NCI-H69 (cell line): ENCODE results near the gene CPB1.
A peak's percentile ranks its signal among the peaks of the same experiment; 100 is the strongest.

Experiments used
- DNase-seq: peaks from one replicate; lab custom pipeline; 2025; lab: John Stamatoyannopoulos, UW

CPB1 gene

DNA sequence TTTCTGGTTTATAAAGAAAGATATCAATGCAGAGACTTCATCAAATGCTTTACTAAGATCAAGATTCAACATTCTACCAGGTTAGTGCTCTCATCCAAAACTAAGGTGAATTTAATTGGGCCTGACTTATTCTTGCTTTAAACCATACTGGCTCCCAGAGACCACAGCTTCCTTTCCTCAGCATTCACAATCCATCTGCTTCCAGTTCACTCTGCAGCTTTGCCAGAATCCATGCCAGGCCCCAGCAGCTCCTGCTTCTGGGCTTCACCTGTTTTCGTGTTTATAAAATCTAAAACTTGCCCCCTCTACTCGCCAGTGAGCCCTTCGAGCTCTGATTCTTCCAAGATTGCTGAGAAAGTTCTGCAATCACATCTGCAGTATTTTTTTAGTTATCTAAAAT, 2.3 kb downstream of the CPB1 start:
- no peak for DNase-seq

DNA sequence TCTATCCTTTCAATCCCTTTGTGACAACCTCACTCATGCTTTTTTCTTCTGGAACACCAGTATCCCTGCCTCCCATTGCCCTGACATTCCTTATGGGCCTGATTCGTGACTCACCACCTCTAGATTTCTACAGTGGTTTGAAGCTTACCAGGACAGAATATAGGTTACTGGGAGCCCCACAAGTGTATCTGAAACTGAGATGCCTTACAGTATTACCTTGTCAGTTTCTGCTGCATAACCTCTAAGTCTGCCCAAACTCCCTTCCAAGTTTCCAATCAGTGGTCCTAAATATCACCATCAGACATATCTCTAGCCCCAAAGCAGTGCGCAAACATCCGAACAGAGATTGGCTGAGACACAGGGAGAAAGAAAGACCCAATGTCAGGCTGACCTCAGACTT, 5.6 kb downstream of the CPB1 start:
- DNase-seq, result no peak

DNA sequence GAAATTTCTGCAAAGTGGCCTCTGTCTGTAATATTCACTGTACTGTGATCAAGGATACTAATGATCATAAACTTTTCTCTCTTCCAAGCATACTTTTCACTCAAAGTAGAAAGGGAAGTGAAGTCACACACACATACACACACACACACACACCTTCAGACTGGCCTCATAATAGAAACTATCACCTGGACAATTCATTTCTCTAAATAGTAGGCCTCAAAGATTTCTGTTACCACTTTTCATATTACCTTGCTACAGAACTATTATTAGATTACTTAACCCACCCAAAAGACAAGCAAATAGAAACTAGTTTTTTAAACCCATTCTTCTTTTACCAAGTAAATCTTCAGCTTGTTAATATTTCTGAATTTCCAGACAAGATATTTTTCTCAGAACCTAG, 12.2 kb downstream of the CPB1 start:
- DNase-seq, result no peak

DNA sequence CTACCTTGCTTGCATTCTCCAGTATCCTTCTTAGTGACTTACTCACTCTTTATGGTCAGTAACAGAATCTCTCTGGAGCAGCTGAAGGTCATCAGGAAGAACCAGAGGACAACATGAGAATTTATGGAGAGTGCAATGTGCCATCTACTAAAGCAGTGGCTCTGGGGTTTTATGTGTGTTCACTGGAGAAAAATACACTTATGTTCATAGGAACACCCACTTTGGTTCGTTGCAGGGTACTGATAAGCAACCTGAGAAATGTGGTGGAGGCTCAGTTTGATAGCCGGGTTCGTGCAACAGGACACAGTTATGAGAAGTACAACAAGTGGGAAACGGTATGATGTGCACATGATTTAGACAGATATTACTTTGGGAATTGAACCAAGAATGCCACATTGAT, 12.8 kb downstream of the CPB1 start:
- DNase-seq, result no peak

DNA sequence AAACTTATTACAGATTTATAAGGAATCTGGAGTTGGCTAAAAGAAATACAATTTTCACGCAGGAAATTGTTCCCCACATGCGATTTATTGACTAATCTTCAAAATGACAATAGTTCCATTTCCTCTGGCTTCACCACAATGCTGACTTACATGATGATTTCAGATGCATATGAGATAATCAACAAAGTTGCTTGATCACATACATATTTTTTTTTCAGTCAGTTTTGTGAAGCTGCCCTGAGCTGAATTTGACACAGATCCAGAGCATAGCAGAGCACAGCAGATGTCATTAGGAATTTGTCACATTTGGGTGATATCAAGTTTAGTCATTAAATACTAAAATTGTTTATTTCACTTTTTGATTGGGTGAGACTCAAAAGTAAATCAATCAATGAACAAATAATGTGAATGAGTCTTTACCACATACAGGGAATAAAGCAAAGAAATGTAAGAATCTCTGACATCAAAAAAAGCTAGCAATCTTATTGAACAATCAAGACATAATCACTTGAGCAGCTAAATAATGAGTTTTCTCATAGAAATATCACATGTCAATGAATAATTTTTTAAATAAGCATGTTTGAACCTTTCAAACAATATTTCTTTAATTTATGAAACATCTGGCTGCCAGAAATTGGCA, 18.3 kb downstream of the CPB1 start:
- DNase-seq, result no peak

DNA sequence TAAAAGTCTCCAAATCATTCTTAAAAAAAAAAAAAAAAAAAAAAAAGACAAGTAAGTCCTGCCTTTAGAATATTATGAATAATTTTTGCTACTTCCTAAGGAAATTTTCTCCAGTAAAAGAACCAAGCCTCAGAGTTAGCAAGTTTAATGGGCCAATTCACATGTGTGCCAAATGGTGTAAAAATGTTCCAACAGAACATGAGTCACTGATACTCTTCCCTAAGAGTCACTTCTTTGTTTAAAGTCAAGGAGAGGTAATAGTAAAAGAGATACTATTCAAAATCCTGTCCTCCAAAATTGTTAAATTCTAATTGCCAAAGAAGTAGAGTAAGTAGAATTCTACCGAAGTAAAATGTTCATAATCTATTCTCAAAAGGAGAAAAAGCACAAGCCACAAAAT, 19.7 kb downstream of the CPB1 start:
- DNase-seq, result no peak

DNA sequence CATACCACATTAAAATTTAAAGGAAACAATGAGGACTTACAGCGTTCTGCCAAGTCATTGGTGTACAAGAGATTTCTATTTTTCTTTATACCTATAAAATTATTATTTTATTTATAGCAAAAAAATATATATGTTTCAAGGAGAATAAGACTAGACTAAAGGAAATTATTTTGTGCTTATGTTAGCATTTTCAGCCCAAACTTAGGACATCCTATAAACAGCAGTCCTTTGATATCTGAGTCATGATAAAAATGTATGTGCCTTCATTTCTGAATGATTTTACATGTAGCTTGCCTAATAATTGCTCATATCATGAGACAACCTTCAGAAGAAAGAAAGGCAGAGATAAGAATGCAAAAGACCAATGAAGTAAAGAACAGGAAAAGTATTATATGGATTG, 20.8 kb downstream of the CPB1 start:
- no peak for DNase-seq

DNA sequence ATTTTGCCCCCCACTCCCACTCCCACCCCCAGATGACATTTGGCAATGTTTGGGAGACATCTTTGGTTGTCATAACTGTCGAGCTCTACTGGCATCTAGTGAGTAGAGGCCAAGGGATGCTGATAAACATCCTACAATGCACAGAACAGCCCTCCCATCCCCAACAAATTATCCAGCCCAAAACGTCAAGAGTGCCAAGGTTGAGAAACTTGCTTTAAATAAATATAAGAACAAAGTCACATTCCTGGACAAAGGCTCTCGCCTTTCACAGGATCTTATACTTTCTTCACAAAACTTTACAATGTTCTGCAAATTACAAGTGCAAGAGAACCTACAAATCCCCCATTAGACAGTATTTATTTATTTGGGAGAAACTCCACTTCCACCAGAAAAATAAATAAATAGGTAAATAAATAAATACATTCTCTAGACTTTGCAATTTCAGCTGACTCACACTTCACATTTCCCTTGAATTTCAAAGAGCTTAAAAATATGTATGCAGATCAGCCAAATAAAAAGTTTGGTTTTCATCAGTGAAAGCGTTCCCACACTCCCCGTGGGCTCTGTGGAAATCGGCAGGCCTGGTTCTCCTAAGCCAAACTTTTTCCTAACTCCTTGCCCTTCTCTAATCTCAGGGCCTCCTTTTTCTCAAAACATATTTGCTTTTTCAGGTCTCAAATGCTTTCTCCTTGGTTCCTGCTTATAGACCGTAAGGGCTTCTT, 24.8 kb downstream of the CPB1 start:
- no peak for DNase-seq

DNA sequence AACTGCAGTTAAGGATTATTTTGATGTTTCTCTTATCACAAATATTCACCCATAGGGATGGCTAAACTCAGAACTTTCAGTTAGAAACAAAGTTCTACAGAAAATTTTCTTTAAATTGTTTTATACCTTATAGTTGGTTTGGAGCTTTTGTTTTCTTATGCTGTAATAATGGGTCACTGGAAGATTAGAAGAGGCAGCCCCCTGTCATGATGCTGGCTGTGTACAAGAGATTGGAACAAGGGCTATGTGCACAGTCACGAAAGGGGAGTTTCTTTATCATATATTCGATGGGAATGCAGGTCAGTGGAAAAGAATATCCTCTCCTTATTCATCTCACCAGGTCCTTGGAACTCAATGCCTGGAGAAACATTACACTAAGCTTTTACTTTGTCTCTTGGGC, 25.5 kb downstream of the CPB1 start:
- DNase-seq, result no peak

DNA sequence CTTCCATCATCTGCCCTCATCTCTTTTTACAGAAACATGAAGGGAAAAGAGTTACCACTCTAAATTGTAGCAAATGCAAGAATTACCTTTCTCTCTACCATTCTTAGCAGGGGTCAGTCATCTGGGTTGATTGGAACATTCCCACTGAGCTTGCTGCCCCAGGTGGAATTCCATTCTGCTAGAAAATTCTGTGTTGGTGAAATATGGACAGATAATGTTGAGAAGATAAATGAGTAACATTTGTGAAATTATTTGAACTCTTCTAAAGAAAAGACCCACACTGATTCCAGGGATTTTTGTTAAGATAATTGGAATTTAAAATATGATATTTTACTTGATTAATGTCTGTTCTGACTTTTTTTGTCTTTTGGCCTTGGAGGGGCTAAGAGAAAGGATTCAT, 26.4 kb downstream of the CPB1 start:
- DNase-seq, result no peak

DNA sequence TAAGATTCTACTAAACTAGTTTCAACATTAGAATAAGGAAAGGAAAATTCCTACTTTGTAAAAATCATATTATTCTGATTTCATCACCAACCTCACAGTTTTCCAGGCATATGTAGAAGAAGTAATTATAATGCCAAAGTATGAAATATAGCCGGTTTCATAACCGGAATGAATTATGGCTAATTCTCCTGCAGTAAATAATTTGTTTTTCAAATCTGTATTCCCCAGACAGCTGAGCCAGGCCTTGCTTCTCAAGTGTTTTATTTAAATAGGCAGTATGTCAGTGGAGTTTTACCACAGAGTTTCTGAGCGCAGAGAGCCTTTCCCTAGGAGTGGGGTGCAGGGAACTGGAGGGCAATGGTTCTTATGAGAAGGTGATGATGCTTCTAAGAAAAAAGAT, 28.8 kb downstream of the CPB1 start:
- no peak for DNase-seq

DNA sequence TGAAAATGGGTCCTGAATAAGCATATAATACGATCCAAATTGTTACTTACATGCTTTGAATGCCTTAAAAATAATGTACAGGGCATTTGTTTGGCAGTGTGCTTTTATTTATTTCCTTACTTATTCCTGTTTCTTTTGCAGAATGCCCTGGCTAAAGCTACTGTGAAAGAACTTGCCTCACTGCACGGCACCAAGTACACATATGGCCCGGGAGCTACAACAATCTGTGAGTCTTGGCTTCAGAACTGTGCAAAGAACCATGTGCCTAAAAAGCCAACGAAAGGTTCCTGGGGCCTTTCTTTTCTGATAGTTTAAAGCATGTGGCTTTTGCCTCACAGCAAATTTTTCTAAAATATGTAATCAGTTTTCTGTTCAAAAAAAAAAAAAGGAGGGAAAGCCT, 29.7 kb downstream of the CPB1 start:
- DNase-seq, result no peak

DNA sequence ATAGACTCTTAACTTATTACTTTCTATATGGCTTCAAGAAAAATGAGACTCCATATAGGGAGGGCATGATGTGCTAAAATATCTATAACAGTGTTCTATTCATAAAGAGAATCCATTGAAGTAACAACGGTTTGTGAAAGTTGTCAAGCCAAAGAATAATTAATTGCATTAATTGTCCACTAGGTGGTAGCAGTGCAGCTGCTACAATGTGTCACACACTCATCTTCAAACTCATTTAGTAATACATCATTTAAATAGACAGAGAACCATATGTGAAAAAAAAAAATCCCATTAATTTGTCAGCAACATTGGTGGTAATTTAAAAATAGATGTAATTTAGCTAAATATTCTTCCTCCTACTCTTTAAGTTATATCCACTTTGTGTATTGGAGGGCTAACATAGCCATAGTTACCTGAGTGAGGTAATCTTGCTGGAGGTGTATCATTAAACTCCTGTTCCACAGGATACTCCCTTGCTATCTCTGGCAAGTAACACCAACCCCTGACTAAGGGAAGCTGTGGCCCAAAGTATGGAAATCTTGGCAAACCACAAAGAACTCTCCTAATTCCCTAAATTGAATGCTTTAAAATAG, 33.8 kb downstream of the CPB1 start:
- peak; percentile 32 for DNase-seq

DNA sequence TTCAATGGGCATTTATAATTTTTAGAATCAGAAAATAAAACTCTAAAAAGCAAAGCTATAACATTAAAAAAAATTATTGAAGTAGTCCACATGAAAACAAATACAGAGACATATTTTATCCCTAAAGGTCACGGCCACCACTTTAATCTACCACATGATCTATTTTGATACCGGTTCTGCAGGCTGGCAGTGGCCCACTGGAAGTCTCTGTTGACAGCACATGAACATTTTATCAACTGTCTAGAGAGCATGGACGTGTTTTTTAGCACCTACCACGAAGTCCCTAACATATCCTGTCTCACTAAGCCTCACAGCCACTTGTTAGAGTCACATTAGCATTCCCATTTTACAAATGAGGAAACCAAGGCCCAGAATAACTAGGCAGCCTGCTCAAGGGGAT, 35.7 kb downstream of the CPB1 start:
- DNase-seq, result no peak

DNA sequence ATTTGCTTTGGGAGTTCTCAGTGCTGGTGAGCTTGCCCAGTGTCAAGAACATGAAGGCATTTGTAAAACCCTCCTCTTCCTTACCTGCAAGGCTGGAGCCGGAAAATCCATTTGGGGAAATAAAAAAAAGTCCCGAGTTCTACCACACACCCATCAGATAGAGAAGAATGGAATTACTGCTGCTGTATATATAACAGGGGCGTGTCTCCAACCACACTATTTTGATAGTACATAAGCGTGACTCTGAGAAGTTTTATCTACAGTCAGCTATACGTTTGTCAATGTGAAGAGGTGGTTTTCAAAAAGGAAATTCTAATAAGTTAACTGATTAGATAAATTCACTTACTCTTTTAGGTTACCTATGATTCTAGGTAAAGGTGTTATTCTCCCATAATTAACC, 36.2 kb downstream of the CPB1 start:
- DNase-seq, result no peak

DNA sequence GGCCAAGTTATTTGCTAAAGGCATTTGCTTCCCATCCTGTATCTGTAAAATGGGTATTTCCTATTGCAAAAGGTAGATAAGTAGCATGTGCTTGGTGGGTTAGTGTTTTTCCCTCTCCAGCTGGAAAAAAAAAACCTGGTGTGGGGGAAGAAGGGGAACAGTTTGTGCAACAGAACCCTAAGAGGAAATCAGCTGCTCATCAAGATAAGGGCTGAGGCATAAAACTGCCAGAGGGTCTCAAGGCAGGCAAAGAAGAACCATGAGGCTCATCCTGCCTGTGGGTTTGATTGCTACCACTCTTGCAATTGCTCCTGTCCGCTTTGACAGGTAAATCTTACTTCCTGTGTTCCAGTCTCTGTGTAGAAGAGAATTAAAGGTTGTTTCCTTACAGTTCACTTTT, 37.4 kb downstream of the CPB1 start, which contains the start of gene CPA3:
CPA3 (plus strand) TSS at position 248 of the 400 bp plus-strand sequence; CDS start at position 260, 12 bp downstream.
- no peak for DNase-seq

DNA sequence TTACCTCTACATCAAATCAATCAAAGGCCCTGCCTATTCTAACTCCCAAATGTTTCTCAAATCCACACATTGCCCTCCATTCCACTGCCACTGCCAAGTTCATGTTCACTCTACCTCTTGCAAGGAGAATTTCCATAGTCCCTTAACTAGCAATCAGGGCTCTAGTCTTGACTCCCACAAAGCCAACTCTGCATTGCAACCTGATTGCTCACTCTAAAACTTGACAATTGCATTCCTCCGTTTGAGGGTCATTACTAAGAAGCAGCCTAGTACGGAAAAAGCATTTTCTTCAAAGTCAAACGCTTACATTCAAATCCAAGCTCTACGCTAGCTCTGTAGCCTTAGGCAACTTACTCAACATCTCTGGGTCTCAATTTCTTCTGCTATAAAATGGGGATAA, 38.6 kb downstream of the CPB1 start:
- no peak for DNase-seq

DNA sequence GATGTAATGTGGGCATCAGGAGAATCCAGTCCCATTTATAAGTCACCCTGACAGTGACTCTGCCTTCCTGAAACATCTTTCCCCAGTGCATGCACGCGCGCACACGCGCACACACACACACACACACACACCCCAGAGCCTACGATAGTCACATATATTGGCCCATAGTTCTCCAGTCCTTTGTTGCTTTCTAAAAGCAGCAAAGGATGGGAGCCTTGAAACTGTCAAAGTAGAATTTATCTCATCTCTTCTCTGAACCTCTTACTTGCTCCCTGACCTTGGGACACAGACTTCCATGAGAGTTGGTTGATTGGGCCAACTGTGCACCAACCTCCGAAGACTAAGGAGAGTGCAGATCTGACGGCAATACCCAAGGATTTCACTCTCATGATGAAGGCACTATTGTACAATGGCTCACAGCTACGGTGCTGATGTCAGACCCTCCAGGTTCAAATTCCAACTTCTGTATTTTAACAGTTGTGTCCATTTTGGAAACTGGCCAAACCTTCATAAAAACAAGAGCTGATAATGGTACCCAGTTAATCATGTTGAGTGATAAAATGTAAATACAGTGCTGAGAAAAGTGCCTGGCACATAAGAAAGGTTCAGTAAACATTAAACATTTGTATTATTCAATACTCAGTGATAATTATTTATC, 45.8 kb downstream of the CPB1 start:
- DNase-seq, result peak; percentile 85

DNA sequence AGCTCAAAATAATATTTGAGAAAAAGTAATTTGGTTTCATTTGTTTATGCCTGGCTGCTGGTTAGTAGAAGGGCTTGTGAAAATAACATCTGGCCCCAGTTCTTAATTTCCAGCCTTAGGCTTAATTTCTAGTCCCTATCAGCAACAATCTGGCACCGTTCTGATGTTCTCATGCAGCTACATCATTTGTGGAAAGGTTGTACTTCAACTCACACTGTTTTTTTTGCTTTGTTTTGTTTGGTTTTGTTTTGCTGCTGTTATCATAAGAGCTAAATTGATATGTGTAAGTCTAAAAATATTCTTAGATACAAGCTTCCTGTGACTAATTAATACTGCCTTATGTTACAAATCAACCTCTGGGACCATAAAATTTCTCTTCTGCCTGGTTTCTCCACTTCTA, 46.4 kb downstream of the CPB1 start:
- peak; percentile 72 for DNase-seq

DNA sequence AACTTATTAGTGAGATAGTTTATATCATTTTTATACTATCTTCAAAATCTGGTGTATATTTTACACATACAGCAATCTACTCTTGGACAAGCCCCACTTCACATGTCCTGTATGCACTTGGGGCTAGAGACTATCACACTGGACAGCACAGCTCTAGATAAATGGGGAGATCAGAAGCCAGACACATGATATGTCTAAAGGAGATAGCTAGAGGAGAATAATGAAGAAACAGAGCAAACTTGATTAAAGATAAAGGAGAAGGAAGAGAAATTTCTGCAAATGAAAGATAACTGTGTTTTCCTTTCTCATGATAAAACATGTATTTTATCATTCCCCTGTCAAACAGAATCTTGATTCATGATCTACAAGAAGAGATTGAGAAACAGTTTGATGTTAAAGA, 50.5 kb downstream of the CPB1 start:
- DNase-seq, result no peak

DNA sequence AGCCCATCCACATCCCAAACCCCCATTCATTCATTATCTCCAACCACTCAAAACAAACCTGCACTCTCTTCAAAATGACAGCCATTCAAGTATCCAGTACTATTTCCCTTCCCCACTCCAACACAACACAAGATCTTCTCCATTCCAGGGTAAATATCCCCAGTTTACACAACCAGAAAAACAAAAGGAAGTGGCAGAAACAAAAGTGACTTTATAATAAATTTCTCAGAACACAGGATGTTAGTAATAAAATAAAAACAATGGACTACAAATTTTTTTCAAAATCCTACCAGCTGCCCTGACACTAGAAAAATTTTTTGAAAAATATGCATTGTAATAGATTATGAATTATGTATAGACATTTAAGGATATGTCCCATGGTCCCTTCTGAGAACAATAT, 51.6 kb downstream of the CPB1 start:
- DNase-seq, result no peak

DNA sequence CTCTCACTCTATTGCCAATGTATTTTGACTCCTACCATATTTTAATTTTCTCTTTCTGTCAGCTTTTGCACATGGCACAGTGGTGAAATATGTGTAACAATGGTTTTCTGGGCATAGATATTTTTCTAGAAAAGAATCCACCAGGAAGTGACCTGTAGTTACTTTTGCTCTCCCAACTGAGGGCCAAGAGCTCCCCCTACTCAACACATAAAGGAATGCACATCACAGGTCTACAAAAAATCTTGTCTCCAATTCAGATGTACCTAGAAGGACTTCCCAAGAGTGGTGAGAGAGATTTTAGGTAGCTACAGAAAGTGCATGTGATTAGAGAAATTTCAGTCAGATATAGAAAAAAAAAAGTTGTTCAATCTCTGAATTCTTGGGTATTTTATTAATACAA, 53.1 kb downstream of the CPB1 start:
- peak; percentile 28 for DNase-seq

DNA sequence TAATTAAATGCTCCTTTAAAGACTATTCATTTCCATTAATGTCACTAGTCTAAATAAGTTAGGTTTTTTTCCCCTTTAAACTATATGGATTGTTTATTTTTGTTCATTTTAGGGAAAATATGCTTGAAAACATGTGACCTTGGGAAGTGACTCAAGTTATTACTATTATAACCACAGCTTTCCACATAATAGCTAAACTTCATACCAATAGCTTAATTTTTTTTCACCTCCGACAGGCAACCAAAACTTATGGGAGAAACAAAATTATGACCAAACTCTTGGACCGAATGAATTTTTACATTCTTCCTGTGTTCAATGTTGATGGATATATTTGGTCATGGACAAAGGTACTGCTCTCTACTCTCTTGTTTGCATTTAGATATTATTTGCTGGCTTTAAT, 53.7 kb downstream of the CPB1 start:
- DNase-seq, result no peak
